GM19043 (cell line): ENCODE results near the gene ARFGEF3.

Experiments
- ATAC-seq: cut with Tn5 transposase; IDR thresholded peaks from one replicate; pipeline ENCODE4 v1.9.1; 2021; ENCODE audit warnings: low read depth; ENCODE audit not compliant: unreplicated experiment

Gene ARFGEF3

GRCh38 chr6:138297761-138298298 lies 136.1 kb downstream of the ARFGEF3 start:
- no peak for ATAC-seq

DNA sequence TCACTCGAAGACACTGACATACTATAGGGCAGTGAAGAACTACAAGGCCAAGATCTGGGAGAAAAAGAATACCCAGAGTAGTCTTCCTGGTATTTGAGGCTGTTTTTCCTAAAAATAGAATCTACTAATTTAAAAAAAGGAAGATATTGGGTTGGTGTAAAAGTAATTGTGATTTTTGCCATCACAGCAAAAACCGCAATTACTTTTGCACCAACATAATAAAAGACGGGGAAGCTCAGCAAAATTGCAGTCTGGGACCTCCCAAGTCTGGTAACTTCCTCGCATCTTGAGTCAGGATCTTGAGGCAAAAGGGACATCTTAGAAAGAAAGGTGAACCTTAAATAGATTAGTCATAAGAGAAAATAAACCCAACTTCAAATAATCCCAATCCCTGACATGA lies 138.7 kb downstream of the ARFGEF3 start:
- no peak for ATAC-seq

DNA sequence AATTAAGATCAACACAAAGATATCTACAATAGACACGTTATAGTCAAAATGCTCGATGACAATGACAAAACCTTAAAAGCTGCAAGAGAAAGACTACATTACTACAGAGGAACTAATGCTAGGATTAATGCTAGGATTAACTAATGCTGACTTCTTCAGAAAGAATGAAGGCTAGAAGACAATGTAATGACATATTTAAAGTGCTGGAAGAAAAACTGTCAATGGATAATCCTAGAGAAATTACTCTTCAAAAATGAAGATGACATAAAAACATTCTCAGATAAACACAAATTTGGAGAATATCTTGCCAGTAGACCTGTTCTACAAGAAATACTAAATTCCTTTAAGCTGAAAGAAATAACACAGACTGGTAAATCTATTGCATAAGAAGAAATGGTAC lies 140.8 kb downstream of the ARFGEF3 start:
- no peak for ATAC-seq

DNA sequence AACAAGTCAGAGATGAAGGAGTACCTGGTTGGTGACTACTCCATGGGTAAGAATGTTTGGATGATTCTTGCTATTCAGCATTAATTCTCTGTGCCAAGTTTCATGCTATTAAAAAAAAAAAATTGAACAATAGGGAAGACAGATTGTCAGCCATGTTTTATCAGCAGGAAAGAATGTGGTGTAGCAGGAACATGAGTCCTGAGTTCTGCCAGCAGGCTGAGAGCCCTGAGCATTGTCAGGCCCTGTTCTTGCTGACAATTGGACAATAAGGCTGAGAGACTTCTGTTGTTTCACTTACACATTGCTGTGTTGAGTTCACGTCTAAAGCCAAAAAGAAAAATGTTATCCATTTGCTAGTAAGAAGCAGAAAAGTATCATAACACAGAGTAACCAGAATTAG lies 145.6 kb downstream of the ARFGEF3 start:
- ATAC-seq = no peak

DNA sequence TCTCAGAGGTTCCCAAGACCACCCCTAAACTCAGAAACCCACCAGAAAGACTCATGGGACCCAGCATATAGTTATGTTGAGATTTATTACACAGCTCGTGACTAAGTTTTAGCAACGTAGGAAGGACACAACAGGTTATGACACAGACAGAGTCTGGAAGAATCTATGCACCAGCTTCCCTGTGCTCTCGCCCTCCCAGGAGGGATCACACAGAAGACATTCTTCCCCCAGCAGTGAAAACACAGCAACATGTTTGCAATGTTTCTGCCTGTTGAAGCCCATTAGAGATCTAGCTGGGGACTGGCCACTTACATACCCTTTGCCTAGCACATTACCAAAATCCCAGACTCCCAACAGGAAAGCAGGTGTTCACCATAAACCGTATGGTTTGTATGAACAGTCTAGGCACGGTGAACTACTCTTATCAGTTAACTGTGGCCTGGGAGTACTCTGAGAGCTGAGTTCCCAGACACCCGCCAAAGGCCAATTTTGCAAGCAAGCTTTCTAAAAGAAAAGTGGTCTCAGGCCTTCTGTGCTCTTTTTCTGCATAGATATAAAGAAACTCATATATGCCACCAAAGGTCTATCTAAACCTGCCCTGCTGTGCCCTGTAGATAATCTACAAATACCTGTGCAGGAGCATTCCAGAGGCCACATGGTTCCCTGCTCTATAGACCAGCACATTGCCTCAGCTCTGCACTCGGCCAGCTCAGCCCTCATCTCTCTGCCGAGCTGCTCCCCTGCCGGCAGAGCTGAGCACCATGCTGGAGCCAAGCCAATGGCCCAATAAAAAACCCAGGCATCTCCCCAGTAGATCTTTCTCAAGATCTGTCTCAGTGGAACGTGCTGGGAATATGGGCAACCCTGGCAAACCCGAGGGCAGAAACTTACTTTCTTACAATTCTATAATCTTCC lies 146.3 kb downstream of the ARFGEF3 start:
- no peak for ATAC-seq

- ATAC-seq = no peak
Observed at GRCh38 chr6:138308731-138309110, 147.0 kb downstream of the ARFGEF3 start.

GRCh38 chr6:138309695-138310094 lies 148.0 kb downstream of the ARFGEF3 start:
- no peak for ATAC-seq

DNA sequence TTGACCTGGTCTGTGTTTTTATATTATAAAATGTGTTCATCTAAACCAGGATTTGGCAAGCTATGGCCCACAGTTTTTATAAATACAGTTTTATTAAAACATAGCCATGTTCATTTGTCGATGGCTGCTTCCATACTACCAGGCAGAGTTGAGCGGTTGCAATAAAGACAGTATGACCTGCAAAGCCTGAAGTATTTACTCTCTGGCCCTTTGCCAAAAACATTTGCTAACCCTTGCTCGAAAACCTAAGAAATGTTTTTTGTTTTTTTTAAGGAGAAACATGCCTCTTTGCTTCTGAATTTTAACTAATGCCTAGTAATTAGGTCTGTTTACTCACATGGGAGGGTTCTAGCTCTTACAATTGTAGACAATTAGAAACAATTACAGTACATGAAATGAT lies 148.6 kb downstream of the ARFGEF3 start:
- no peak for ATAC-seq

DNA sequence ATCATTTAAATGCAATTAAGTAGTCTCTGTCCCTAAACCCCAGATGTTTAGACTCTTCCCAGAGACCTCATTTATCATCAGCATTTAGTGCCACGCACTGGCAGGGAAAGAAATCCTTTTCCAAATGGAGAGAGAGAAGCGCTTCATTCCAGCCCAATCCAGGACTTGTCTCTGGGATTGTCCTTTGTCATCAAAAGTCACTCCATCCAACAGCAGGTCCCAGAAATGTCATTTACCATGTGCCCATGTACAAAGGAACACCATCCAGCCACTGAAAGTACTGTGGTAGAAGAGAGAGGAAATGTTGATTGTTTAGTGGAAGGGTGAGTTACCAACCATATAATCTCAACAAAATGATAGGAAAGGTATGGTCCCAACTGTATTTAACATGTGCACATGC lies 149.1 kb downstream of the ARFGEF3 start:
- no peak for ATAC-seq

DNA sequence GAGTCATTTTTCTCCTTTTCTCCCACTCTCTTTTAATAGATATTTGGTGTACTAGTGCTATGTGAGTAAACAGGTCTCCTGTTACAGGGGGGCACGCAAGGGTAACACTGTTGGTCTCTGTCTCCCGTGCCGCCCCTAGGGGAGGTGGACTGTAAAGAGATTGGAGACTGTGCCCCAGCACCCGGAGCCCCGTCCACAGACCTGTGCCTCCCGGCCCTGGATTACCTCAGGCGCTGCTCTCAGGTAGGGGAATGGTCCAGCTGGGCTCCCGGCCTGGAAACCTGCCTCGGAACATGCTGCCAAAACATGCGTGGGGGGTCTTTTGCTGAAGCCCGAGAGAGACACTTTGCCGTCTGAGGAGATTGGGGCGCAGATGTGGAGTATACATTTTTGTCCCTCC lies 149.5 kb downstream of the ARFGEF3 start:
- ATAC-seq = no peak

- no peak for ATAC-seq
Observed at GRCh38 chr6:138318741-138319375, 157.1 kb downstream of the ARFGEF3 start.

GRCh38 chr6:138321934-138322333 lies 160.2 kb downstream of the ARFGEF3 start:
- ATAC-seq = no peak

- no peak for ATAC-seq
Observed at GRCh38 chr6:138323821-138324220, 162.1 kb downstream of the ARFGEF3 start.

DNA sequence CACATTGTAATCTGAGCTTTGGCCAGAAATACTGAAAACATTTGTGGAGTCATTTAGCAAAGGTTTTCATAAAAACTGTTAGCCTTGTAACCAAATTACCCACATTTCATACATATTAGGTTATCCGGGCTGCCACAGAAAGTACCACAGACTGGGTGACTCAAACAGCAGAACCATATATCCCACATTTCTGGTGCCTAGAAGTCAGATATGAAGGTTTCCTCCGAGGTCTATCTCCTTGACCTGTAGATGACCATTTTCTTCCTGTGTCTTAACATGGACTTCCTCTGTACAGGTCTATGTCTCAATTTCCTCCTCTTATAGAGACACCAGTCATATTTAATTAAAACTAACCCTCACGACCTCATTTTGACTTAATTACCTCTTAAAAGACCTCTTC lies 166.5 kb downstream of the ARFGEF3 start:
- ATAC-seq = no peak

DNA sequence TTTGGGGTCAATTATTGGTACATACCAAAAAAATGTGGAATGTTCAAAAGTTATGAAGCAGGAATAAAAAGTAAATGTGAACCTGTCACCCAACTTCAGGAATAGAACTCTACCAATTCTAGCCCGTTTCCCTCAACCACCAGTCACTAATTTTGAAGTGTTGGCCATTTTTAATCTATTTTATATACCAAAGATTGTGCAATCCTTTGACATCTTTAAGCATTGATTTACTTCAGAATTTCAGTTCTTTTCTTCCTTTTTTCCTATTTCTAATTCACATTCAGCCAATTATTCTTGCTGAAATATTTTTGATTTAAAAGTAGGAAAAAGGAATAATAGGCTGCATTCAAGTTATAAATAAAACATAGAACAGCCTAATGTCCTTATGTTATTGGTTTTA lies 169.0 kb downstream of the ARFGEF3 start:
- no peak for ATAC-seq

DNA sequence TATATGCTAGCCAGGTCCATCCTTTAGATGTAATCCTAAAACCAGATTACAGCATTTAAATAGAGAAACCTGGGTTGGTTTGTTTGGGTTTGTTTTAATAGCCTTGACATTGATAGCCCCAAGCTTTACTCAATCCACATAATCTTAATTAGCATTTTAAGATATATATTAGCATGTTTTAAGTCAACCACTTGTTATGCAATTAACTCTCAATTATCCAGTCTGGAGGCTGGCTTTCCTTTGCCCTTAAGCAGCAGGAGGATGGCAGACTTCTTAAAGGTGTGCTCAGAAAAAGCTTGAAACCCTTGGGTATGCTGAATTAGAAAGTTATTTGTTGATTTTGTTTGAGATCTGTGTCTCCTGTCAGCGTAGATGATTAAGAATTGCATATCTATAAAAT lies 169.7 kb downstream of the ARFGEF3 start:
- no peak for ATAC-seq

DNA sequence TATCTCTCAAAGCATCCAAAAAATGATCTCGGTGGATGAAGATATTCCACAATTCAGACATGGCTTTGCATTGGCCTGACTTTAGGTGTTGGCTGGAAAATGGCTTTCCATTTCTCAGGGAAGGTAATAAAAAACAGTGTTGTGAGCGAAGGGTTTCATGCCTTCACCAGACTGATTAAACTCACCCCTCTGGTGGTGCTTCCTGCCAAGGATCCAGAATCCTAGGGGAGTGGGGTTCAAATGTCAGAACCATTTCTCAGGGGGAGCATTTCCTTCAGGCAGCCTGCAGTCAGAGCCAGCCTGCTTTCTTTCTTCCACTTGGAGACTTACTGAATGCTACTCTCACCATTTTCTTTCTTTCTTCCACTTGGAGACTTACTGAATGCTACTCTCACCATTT lies 170.2 kb downstream of the ARFGEF3 start:
- no peak for ATAC-seq

DNA sequence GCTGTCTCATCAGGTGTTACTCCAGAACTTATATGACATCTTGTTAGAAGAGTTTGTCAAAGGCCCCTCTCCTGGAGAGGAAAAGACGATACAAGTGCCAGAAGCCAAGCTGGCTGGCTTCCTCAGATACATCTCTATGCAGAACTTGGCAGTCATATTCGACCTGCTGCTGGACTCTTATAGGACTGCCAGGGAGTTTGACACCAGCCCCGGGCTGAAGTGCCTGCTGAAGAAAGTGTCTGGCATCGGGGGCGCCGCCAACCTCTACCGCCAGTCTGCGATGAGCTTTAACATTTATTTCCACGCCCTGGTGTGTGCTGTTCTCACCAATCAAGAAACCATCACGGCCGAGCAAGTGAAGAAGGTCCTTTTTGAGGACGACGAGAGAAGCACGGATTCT lies 172.3 kb downstream of the ARFGEF3 start:
- ATAC-seq = no peak

DNA sequence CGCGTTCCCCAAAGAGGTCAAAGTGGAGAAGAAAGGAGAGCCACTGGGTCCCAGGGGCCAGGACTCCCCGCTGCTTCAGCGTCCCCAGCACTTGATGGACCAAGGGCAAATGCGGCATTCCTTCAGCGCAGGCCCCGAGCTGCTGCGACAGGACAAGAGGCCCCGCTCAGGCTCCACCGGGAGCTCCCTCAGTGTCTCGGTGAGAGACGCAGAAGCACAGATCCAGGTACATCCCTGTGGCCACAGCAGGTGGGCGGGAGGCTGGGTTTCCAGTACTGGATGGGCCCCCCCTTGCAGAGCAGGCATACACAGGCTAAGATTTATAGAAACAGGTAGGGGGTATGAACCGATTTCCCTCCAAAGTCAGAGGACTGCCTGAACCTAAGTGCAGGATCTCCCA lies 173.2 kb downstream of the ARFGEF3 start:
- no peak for ATAC-seq

DNA sequence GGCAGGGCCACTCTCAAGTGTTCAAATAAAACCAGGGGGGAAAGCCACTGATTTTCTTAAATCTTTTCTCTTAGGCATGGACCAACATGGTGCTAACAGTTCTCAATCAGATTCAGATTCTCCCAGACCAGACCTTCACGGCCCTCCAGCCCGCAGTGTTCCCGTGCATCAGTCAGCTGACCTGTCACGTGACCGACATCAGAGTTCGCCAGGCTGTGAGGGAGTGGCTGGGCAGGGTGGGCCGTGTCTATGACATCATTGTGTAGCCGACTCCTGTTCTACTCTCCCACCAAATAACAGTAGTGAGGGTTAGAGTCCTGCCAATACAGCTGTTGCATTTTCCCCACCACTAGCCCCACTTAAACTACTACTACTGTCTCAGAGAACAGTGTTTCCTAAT lies 174.5 kb downstream of the ARFGEF3 start:
- ATAC-seq = no peak

- no peak for ATAC-seq
Observed at GRCh38 chr6:138337076-138337475, 175.3 kb downstream of the ARFGEF3 start.

- no peak for ATAC-seq
Observed at GRCh38 chr6:138339024-138339423, 177.3 kb downstream of the ARFGEF3 start.
